Cerebellar cortex (tissue), 1 donor: ENCODE results near the gene POP7.
"Not testable (repeated sequence)": the region's sequence is repeated elsewhere in the genome, so short reads cannot be mapped to it uniquely, and the experiment has no call there.

Source experiments
- DNase-seq: peaks from one replicate; pipeline ENCODE4 v3.0.0-alpha.2; 2015; ENCODE audit warnings: low spot score

POP7 gene

DNA sequence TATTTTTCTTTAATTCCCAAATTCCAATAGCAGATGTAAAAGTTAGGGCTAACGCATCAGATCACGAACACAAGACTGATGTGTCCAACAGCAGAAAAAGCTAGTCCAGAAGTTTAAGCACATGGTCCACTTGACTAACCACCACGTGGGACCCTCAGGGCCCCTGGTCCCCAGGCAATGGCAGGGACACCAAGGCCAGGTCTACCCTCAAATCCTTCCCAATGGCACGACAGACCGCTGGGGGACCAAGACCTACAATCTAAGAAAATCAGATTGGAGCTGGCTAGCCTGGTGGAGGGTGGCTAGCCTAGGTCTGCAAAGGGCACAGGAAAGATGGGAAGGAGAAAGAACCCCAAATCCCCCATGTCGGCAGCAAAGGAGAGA, 13.4 kb upstream of the POP7 start:
- DNase-seq: no peak

DNA sequence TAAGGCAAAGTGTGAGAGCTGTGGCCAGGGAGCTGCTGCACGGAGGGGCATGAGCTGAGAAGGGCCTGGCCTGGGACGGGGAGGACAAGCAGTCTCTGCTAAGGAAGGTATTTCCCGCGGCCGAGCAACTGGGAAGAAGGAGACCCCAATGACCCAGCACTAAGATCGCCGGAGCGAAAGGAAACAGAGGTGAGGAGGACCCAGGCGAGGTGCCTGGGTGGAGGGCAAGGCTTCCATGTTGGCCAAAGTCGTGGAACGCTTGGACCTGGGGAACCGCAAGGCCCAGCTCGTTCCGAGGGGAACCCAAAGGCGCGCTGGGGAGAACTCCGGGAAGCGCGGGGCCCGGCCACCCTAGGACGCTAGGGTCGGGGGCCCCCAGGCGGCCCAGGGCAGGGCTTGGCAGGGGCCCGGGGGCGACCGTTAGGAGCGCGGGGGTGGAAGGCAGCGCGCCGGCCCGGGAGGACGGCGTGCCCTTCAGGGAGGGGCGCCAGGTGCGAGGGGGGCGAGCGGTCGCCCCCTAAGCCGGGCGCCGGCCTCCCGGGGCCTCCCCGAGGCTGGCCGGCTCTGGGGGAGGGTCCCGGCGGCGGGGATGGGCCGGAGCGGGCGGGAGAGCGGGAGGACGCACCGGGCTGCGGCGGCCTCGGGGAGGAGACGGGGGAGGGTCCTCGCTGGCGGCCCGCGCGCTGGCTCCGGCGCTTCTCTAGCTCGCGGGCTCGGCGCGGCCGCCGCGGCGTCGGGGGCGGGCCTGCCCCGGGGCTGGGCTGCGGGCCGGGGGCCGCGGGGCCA, 12.4 kb upstream of the POP7 start:
- DNase-seq: no peak

- DNase-seq: no peak
Measured at GRCh38 chr7:100694098-100694745, 11.7 kb upstream of the POP7 start, which contains the start of gene GIGYF1. GIGYF1 (minus strand) TSS chr7:100694250; CDS start chr7:100688238, 6,012 bp downstream.

DNA sequence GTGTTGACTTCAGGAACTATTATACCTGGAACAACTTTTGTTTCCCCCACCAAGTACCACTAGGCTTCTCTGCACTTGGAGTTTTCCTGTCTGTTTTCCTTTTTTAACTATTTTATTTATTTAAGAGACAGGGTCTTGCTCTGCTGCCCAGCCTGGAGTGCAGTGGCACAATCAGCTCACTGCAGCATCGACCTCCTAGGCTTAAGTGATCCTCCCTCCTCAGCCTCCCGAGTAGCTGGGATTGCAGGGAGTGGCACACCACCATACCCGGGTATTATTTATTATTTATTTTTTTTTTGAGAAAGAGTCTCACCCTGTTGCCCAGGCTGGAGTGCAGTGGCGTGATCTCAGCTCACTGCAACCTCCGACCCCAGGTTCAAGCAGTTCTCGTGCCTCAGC, 9.8 kb upstream of the POP7 start:
- DNase-seq: no peak

GRCh38 chr7:100699018-100699417, 6.9 kb upstream of the POP7 start:
- no peak for DNase-seq

DNA sequence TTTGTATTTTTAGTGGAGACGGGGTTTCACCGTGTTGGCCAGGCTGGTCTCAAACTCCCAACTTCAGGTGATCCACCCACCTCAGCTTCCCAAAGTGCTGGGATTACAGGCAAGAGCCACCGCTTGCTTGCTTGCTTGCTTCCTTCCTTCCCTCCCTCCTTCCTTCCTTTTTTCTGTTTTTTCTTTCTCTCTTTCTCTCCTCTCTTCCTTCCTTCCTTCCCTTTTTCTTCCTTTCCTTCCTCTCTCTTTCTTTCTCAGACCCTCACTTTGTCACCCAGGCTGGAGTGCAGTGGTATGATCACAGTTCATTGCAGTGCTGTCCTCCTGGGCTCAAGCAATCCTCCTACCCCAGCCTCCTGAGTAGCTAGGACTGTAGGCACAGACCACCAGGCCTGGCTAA, 4.8 kb upstream of the POP7 start:
- not testable (repeated sequence) for DNase-seq

GRCh38 chr7:100705320-100705752, 585 bp upstream of the POP7 start:
- peak; percentile 66 for DNase-seq

GRCh38 chr7:100706672-100707311, 871 bp downstream of the POP7 start:
- no peak for DNase-seq

- DNase-seq: no peak
Measured at GRCh38 chr7:100708395-100708794, 2.5 kb downstream of the POP7 start.

DNA sequence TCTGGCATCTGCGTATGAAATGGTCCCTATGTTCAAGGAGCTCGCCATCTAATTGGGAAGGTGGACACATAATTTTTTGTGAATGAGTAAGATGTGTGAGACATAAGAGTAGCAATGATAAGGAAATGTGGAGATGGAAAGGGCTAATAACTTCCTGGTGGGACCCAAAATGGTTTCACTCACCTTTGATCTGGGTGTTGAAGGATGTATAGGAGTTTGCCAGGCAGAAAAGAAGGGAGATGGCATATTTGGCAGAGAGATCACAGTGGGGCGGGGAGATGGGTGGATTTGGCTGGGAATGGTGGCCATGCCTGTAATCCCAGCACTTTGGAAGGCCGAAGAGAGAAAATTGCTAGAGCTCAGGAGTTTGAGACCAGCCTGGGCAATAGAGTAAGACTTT, 4.5 kb downstream of the POP7 start:
- DNase-seq: no peak

DNA sequence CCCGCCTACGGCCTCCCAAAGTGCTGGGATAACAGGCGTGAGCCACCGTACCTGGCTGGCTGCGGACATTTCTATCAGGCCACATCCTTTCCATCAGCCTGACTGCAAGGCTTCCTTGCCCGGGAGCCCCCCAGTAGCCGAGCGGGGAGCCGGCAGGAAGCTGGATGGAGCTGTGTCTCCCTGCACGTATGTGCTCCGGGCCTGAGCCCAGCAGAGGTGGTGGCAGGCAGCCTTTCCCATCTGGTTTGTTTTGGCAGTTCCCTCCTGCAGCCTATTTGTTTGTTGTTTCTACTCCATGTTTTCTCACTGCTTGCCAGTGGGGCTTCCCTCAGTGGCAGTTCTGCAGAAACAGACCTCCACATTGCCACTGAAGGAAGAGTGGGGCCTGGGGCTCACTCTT, 5.4 kb downstream of the POP7 start:
- DNase-seq: no peak

- DNase-seq: no peak
Measured at GRCh38 chr7:100714725-100715124, 8.8 kb downstream of the POP7 start.

DNA sequence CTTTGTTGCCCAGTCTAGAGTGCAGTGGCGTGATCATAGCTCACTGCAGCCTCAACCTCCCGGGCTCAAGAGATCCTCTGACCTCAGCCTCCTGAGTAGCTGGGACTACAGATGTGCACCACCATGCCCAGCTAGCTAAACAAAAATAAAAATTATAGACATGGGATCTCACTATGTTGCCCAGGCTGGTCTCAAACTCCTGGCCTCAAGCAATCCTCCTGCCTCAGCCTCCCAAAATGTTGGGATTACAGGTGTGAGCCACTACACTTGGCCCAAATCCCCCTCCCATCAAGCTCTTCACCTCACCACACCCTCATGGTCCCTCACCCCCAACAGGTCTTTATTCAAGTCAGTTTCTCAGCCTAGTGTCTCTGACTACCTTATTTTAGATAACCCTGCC, 11.2 kb downstream of the POP7 start:
- DNase-seq: not testable (repeated sequence)

- no peak for DNase-seq
Measured at GRCh38 chr7:100719523-100720278, 13.8 kb downstream of the POP7 start.

DNA sequence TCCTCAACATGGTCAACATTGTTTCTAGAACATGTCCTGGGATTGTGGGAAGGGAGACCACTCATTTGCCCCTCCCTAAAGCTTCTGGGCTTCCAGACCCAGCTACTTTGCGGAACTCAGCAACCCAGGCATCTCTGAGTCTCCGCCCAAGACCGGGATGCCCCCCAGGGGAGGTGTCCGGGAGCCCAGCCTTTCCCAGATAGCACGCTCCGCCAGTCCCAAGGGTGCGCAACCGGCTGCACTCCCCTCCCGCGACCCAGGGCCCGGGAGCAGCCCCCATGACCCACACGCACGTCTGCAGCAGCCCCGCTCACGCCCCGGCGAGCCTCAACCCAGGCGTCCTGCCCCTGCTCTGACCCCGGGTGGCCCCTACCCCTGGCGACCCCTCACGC, 14.4 kb downstream of the POP7 start, which contains the start of gene EPO:
EPO (plus strand) TSS at position 190 of the 392 bp plus-strand sequence. CDS start 513 bp downstream, outside the sequence.
- DNase-seq: no peak

DNA sequence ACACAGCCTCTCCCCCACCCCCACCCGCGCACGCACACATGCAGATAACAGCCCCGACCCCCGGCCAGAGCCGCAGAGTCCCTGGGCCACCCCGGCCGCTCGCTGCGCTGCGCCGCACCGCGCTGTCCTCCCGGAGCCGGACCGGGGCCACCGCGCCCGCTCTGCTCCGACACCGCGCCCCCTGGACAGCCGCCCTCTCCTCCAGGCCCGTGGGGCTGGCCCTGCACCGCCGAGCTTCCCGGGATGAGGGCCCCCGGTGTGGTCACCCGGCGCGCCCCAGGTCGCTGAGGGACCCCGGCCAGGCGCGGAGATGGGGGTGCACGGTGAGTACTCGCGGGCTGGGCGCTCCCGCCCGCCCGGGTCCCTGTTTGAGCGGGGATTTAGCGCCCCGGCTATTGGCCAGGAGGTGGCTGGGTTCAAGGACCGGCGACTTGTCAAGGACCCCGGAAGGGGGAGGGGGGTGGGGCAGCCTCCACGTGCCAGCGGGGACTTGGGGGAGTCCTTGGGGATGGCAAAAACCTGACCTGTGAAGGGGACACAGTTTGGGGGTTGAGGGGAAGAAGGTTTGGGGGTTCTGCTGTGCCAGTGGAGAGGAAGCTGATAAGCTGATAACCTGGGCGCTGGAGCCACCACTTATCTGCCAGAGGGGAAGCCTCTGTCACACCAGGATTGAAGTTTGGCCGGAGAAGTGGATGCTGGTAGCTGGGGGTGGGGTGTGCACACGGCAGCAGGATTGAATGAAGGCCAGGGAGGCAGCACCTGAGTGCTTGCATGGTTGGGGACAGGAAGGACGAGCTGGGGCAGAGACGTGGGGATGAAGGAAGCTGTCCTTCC, 15.0 kb downstream of the POP7 start:
- no peak for DNase-seq

DNA sequence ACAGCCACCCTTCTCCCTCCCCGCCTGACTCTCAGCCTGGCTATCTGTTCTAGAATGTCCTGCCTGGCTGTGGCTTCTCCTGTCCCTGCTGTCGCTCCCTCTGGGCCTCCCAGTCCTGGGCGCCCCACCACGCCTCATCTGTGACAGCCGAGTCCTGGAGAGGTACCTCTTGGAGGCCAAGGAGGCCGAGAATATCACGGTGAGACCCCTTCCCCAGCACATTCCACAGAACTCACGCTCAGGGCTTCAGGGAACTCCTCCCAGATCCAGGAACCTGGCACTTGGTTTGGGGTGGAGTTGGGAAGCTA, 15.5 kb downstream of the POP7 start:
- DNase-seq: no peak

DNA sequence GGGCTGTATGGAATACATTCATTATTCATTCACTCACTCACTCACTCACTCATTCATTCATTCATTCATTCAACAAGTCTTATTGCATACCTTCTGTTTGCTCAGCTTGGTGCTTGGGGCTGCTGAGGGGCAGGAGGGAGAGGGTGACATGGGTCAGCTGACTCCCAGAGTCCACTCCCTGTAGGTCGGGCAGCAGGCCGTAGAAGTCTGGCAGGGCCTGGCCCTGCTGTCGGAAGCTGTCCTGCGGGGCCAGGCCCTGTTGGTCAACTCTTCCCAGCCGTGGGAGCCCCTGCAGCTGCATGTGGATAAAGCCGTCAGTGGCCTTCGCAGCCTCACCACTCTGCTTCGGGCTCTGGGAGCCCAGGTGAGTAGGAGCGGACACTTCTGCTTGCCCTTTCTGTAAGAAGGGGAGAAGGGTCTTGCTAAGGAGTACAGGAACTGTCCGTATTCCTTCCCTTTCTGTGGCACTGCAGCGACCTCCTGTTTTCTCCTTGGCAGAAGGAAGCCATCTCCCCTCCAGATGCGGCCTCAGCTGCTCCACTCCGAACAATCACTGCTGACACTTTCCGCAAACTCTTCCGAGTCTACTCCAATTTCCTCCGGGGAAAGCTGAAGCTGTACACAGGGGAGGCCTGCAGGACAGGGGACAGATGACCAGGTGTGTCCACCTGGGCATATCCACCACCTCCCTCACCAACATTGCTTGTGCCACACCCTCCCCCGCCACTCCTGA, 16.7 kb downstream of the POP7 start:
- no peak for DNase-seq

GRCh38 chr7:100723732-100724275, 17.9 kb downstream of the POP7 start:
- DNase-seq: no peak

DNA sequence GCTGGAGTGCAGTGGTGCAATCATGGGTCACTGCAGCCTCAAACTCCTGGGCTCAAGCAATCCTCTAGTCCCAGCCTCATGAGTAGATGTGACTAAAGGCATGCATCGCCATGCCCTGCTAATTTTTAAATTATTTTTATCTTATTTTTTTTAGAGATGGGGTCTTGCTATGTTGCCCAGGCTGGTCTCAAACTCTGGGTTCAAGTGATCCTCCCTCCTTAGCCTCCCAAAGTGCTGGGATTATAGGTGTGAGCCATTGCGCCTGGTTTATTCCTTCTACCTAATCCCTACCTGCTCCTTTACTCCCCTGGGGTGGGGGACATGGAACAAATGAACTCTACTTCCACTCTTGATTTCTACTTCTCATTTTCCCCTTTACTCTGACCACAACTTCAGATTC, 18.4 kb downstream of the POP7 start:
- DNase-seq: not testable (repeated sequence)
